GM19328 (cell line): ENCODE data around the gene STX5.
"Not testable (repeated sequence)": the region's sequence is repeated elsewhere in the genome, so short reads cannot be mapped to it uniquely, and the experiment has no call there.

ENCODE experiments used
- ATAC-seq: cut with Tn5 transposase; IDR thresholded peaks from one replicate; pipeline ENCODE4 v1.9.1; 2021; ENCODE audit warnings: mild to moderate bottlenecking, moderate library complexity; ENCODE audit not compliant: unreplicated experiment

Gene STX5

GRCh38 chr11:62854825-62855570, 23.1 kb upstream of the STX5 start:
- no peak for ATAC-seq

- no peak for ATAC-seq
These were observed 22.4 kb upstream of the STX5 start for GRCh38 chr11:62854013-62854824.

- ATAC-seq, result no peak
These were observed 21.6 kb upstream of the STX5 start for GRCh38 chr11:62853279-62853965.

- no peak for ATAC-seq
These were observed 20.8 kb upstream of the STX5 start for GRCh38 chr11:62852523-62853188.

- no peak for ATAC-seq
These were observed 20.1 kb upstream of the STX5 start for GRCh38 chr11:62851807-62852522.

- no peak for ATAC-seq
These were observed 19.3 kb upstream of the STX5 start for GRCh38 chr11:62850911-62851806.

GRCh38 chr11:62847767-62848314, 16.0 kb upstream of the STX5 start:
- ATAC-seq, result no peak

GRCh38 chr11:62846177-62846576, 14.3 kb upstream of the STX5 start:
- ATAC-seq, result no peak

GRCh38 chr11:62844154-62844553, 12.3 kb upstream of the STX5 start:
- ATAC-seq, result no peak

GRCh38 chr11:62843466-62843865, 11.6 kb upstream of the STX5 start:
- ATAC-seq, result no peak

GRCh38 chr11:62842891-62843290, 11.0 kb upstream of the STX5 start:
- not testable (repeated sequence) for ATAC-seq

GRCh38 chr11:62842171-62842741, 10.4 kb upstream of the STX5 start:
- ATAC-seq, result no peak

GRCh38 chr11:62841361-62842170, 9.7 kb upstream of the STX5 start:
- ATAC-seq, result peak; percentile 60

GRCh38 chr11:62840721-62841360, 9.0 kb upstream of the STX5 start:
- ATAC-seq, result not testable (repeated sequence)

- peak; percentile 42 for ATAC-seq
These were observed 7.4 kb upstream of the STX5 start, which contains the start of gene WDR74 for GRCh38 chr11:62839050-62839945. WDR74 (minus strand) TSS chr11:62839590; CDS start chr11:62839570, 20 bp downstream.

GRCh38 chr11:62835336-62835735, 3.5 kb upstream of the STX5 start:
- ATAC-seq, result no peak
